ENCODE measurements around the gene SLC46A1. TPM values are rescaled to one million over a fixed set of nuclear protein-coding genes. Genes with fewer than 3 reads are reported as not detected.

The SLC46A1 gene
- total and polyA plus RNA-seq, 2 of the 8 experiments (the other 6 are each of a cell fraction or from before 2014, with no cell fraction given), result 5.3 to 8.7 TPM

- TF ChIP-seq CTCF (IDR thresholded peaks at IDR 0.05; ENCODE audit: control extremely low read depth in 1 of 3, insufficient read depth in 1 of 3, low read depth in 1 of 3, low read length in 3 of 3) (no peak), KDM4A (IDR thresholded peaks at IDR 0.05; ENCODE audit: low read depth, low read length, severe bottlenecking) (no peak)
Observed at GRCh38 chr17:28402844-28403243, 3.2 kb downstream of the SLC46A1 start (continued).
